Activated naive CD4-positive, alpha-beta T cell treated with anti-CD3 and anti-CD28 coated beads, Interleukin-2, amount 50 U/mL, for 72 hours (primary cell): ENCODE measurements around the gene NKRF. TPM values are rescaled to one million over a fixed set of nuclear protein-coding genes. Genes with fewer than 3 reads are reported as not detected.

Experiments
- ATAC-seq, 2 donors: fragments of 150-1000 bp; cut with Tn5 transposase; 2 replicates each; pipeline ENCODE4 v1.10.0; 2021; ENCODE audit warnings: mild to moderate bottlenecking in 2 of 2, moderate library complexity in 2 of 2
- DNase-seq, 2 donors: peaks; one replicate each; pipeline ENCODE4 v3.0.0; 2021 to 2022; ENCODE audit warnings: low spot score in 2 of 2
- H3K27ac Mint-ChIP-seq, 2 donors: one replicate each; pipeline ENCODE4 v1.8.0; 2022; ENCODE audit warnings: mild to moderate bottlenecking in 2 of 2, mixed read lengths in 2 of 2
- H3K36me3 Mint-ChIP-seq, 2 donors: one replicate each; pipeline ENCODE4 v1.8.0; 2022; ENCODE audit warnings: mixed read lengths in 2 of 2
- H3K9me3 Mint-ChIP-seq, 2 donors: one replicate each; pipeline ENCODE4 v1.8.0; 2022; ENCODE audit warnings: mixed read lengths in 2 of 2
- total RNA-seq, 2 donors: library from RNA; stranded (reverse); gene quantifications; one replicate each; pipeline ENCODE4 v1.2.3, GENCODE V29; 2022

NKRF gene
- total RNA-seq, 2 donors from 2014 or later: 17.1 to 21.9 TPM

- no peak for DNase-seq
- peak overlapping the region in 1 of 2 donors; percentile 77 for H3K27ac Mint-ChIP-seq
- ATAC-seq: no peak
- no peaks in the 10 kb centered on the region for H3K9me3 Mint-ChIP-seq
- no peaks in the 10 kb centered on the region for H3K36me3 Mint-ChIP-seq
Observed at GRCh38 chrX:119573222-119573621, 33.0 kb downstream of the NKRF start.

DNA sequence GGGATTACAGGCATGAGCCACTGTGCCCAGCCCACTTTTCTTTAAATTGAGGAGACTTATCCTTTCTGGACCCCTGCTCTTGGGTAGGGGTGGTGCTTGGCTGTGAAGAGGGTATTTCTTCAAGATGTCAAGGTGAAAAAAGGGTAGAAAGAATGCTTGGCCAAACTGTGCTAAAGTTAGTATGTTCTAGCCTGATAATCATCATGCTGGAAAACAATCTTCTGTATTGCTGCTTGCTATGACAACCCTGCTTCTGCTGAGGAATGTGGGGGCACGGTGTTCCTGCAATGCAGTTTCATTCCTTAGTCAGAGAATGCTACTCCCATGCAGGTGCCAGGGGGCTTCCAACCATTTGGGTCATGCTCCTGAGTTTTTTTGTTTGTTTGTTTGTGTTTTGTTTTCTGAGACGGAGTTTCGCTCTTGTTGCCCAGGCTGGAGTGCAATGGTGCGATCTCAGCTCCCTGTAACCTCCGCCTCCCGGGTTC lies 35.8 kb downstream of the NKRF start:
- Mint-ChIP-seq H3K36me3 (no peaks in the 10 kb centered on the region), H3K9me3 (no peaks in the 10 kb centered on the region), H3K27ac (no peak overlapping the region)
- no peak for ATAC-seq
- DNase-seq: no peak

GRCh38 chrX:119565107-119565663 lies 41.0 kb downstream of the NKRF start, which contains the start of gene STEEP1:
TSS of gene STEEP1 (minus strand) at chrX:119565409. CDS start at chrX:119565355, 54 bp downstream.
- Mint-ChIP-seq H3K27ac (peak within 1 kb of the TSS; percentile 88 to 97), H3K36me3 (peaks cover 0 to 9% of the 10 kb centered on the region in 2 donors), H3K9me3 (no peaks in the 10 kb centered on the region)
- DNase-seq (peak; percentile 72 to 84), ATAC-seq (peak; percentile 100)

GRCh38 chrX:119552508-119552907 lies 53.7 kb downstream of the NKRF start:
- DNase-seq (no peak), ATAC-seq (no peak)
- Mint-ChIP-seq H3K27ac (no peak overlapping the region), H3K9me3 (no peaks in the 10 kb centered on the region), H3K36me3 (no peaks in the 10 kb centered on the region)

DNA sequence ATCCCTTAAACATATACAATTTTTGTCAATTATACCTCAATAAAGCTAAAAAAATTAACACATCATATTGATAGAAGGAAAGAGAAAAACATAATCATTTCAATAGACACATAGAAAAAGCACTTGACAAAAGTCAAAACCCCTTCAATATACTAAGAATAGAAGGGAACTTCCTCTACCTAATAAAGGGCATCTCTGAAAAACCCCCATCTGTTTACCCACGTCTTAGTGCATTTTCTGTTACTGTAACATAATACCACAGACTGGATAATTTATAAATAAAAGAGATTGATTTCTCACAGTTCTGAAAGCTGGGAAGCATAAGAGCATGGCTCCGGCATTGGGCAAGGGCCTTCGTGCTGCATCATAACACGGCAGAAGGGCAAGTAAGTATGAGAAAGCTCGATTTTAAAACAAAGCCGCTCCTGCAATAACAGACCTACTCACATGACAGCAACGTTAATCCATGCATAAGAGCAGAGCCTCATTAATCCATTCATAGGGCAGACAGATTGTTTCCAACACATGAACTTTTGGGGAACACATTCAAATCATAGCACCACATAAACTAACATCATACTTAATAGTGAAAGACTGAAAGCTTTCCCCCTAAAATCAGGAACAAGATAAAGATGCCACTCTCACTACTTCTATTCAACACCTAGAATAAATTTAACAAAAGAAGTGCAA lies 56.8 kb downstream of the NKRF start:
- ATAC-seq (no peak), DNase-seq (no peak)
- Mint-ChIP-seq H3K36me3 (no peaks in the 10 kb centered on the region), H3K9me3 (no peaks in the 10 kb centered on the region), H3K27ac (no peak overlapping the region)

- Mint-ChIP-seq H3K27ac (no peak overlapping the region), H3K36me3 (no peaks in the 10 kb centered on the region), H3K9me3 (no peaks in the 10 kb centered on the region)
- DNase-seq (no peak), ATAC-seq (no peak)
Observed at GRCh38 chrX:119541188-119541587, 65.0 kb downstream of the NKRF start.

DNA sequence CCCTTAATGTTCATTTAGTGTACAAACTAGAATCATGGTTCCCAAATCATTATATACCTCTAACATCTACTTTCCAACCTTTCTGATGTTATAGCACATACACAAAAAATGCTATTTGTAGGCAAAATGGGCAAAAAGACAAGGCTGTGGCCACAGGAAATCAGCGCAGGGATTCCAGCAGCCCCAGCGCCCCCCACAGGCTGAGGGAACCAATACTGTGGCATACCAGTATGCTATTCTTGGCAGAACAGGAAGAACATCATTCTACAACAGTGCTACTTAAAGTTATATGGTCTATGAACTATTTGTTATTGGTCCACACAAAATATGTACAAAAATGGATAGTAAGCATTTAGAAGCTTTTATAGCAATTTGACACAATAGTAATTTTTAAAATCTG lies 66.4 kb downstream of the NKRF start:
- H3K9me3 Mint-ChIP-seq: no peaks in the 10 kb centered on the region
- ATAC-seq: no peak
- no peak for DNase-seq
- H3K27ac Mint-ChIP-seq: no peak overlapping the region
- H3K36me3 Mint-ChIP-seq: no peaks in the 10 kb centered on the region

Other genes starting within 250 kb of the NKRF start
- gene SLC25A43, start 207.1 kb downstream of the NKRF start, total RNA-seq: 1 to 10 TPM; 1.8 to 9.2 TPM
- gene SLC25A5, start 138.0 kb downstream of the NKRF start, total RNA-seq: 100 to 1,000 TPM; 598 to 874 TPM
- 10 to 100 TPM; 22.0 to 25.5 TPM for gene STEEP1, start 41.0 kb downstream of the NKRF start, total RNA-seq
- 10 to 100 TPM; 48.1 to 78.2 TPM for gene UBE2A, start 31.9 kb downstream of the NKRF start, total RNA-seq
- 100 to 1,000 TPM; 110 to 233 TPM for gene SEPTIN6, start 86.7 kb upstream of the NKRF start, total RNA-seq
- under 1 TPM in 1 of 2 donors, not detected in 1; 0.53 TPM for gene SOWAHD, start 152.2 kb upstream of the NKRF start, total RNA-seq
- gene RPL39, start 185.2 kb upstream of the NKRF start, total RNA-seq: 1,000 to 10,000 TPM; 2,603 to 3,012 TPM
- 10 to 100 TPM; 17.5 to 28.9 TPM for gene UPF3B, start 246.5 kb upstream of the NKRF start, total RNA-seq